Astrocyte of the spinal cord (primary cell): ENCODE data around the gene ITFG1.

Experiments
- DNase-seq: peaks from one replicate; pipeline ENCODE4 v3.0.0; 2011; ENCODE audit warnings: low read depth, low spot score
- H3K4me3 ChIP-seq: 2 replicates; pipeline ENCODE4 v1.5.1; 2011; ENCODE audit warnings: low read depth, mild to moderate bottlenecking, low read length, moderate library complexity
- in situ Hi-C: cut with HindIII; loops from 2 replicates; pipeline ENCODE4 v1.10.0; 2017; ENCODE audit warnings: low sequenced_read_pairs
- TF ChIP-seq, protein P1 (sequence below): IDR thresholded peaks from 2 replicates; pipeline ENCODE4 v1.5.1; 2012; ENCODE audit warnings: low read depth, mild to moderate bottlenecking, low read length, inconsistent platforms

Gene ITFG1

DNA sequence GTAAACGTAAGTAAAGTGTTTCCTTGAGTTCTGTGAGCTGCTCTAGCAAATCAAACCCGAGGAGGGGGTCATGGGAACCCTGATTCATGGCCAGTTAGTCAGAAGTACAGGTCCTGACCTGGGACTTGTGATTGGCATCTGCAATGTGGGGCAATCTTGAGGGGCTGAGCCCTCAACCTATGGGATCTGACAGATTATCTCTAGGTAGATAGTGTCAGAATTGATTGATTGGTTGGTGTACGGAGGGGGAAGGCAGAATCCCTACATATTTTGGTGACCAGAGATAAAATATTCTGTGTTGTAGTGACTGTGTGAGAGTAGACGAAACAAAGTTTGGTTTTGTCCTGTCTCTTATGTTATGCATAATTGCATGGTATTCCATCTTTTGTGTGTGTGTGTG lies 216.7 kb downstream of the ITFG1 start:
- in situ Hi-C loops: no loop called here
- H3K4me3 ChIP-seq: no peak overlapping the region
- TF ChIP-seq, protein P1, sequence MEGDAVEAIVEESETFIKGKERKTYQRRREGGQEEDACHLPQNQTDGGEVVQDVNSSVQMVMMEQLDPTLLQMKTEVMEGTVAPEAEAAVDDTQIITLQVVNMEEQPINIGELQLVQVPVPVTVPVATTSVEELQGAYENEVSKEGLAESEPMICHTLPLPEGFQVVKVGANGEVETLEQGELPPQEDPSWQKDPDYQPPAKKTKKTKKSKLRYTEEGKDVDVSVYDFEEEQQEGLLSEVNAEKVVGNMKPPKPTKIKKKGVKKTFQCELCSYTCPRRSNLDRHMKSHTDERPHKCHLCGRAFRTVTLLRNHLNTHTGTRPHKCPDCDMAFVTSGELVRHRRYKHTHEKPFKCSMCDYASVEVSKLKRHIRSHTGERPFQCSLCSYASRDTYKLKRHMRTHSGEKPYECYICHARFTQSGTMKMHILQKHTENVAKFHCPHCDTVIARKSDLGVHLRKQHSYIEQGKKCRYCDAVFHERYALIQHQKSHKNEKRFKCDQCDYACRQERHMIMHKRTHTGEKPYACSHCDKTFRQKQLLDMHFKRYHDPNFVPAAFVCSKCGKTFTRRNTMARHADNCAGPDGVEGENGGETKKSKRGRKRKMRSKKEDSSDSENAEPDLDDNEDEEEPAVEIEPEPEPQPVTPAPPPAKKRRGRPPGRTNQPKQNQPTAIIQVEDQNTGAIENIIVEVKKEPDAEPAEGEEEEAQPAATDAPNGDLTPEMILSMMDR: no peak
- no peak for DNase-seq

DNA sequence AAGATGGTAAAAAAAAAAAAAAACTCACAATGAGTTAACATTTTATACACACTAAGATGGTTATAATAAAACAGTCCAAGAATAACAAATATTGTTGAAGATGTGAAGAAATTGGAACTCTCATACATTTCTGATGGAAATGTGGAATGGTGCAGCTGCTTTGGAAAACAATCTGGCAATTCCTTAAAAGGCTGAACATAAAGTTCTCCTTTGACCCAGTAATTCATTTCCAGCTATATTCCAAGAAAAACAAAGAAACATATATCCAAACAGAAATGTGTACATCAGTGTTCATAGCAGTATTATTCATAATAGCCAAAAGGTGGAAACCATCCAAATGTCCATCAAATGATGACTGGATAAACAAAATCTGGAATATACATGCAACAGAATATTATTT lies 219.8 kb downstream of the ITFG1 start:
- TF ChIP-seq, protein P1: no peak
- in situ Hi-C loops: no loop called here
- H3K4me3 ChIP-seq: no peak overlapping the region

DNA sequence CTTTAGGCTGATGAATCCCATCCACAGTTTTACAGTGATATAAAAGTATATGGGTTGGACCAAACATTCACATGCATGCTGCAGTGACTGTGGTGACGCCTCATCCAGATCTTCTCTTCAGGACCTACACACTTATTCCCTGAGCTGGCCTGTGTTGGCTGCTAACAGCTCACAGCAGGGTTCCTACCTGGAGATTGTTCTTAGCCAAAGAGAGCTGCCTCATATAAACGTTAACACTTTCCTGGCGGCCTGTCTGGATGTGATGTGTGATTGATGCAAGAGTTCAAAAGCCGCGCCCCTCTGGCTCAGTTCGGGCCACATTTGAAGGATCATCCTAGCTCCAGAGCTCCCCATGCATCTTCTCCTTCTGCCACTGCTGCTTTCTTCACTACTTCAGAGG lies 224.1 kb downstream of the ITFG1 start:
- no peak for DNase-seq
- TF ChIP-seq, protein P1: no peak
- no peak overlapping the region for H3K4me3 ChIP-seq
- in situ Hi-C loops: no loop called here

More for the DNA sequence above, 219.8 kb downstream of the ITFG1 start:
- no peak for DNase-seq

DNA sequence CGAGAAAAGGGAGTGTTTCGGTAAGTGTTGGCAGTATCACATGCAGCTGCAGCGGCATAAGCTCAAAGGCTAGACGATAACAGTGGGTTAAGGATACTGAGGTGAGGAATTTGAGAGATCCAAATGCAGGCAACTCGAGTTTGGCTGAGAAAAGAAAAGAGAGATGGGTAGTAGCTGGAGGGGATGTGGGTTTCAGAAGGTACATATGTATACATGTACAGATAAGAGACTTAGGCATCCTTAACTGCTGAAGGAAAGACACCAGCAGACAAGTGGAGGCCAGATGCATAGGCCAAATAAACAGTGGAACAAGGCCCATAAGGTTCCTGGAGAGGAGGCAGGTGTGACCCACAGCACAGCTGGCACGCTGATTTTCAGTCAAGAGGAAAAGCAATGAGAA lies 230.6 kb downstream of the ITFG1 start:
- in situ Hi-C loops: no loop called here
- TF ChIP-seq, protein P1: no peak
- H3K4me3 ChIP-seq: no peak overlapping the region
- DNase-seq: no peak

DNA sequence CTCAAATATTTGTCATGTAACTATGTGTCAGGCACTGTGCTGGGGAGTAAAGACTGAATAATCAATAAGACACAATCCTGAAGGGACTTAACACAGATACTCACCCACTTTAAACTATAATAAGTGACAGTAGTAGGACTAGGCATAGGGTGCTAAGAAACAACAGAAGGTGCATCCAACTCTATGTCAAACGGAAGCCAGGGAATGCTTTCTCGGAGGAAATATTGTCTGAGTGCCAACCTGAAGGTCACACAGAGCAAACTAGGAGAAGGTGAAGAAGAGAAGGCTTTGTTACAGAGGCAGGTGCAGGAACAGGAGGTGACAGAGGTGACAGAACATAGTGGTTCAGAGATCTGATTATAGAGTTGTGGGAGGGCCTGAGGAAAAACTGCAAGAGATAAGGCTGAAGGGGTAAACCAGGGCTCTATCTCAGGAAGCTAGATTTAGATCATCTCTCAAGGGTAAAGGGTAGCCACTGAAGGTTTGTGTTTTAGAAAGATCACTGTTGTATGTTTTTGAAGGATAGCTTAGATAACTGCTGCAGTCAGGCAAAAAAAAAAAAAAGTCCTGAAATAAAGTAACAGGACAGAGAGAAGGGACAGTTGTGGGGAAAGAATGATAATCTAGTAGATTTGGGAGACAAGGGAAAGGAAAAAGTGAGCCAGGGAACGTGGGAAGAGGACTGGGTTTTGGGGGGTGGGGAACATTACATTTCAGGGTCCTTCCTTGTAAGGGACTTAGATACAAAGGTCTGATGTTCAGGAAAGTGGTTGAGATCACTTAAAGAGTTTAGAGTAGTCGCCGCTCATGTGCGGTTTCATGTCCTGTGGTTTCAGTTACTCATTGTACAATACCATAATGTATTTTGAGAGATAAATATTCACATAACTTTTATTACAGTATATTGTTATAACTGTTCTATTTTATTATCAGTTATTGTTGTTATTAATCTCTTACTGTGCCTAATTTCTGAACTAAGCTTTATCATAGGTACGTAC lies 231.5 kb downstream of the ITFG1 start:
- no peak for DNase-seq
- H3K4me3 ChIP-seq: no peak overlapping the region
- TF ChIP-seq, protein P1: no peak
- in situ Hi-C loops: no loop called here

DNA sequence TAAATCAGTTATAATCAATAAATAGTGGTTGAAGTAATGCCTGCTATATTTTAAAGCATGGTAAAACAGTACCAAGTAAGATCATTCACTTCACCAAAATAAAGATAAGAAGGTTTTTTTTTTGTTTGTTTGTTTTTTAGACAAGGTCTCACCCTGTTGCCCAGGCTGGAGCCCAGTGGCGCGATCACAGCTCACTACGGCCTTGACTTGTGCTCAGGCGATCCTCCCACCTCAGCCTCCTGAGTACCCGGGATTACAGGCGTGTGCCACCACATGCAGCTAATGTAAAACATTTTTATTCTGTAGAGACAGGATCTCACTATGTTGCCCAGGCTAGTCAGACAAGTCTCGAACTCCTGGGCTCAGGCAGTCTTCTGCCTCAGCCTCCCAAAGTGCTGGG lies 232.6 kb downstream of the ITFG1 start:
- TF ChIP-seq, protein P1: no peak
- in situ Hi-C loops: no loop called here
- DNase-seq: no peak
- no peak overlapping the region for H3K4me3 ChIP-seq
